ENCODE results near the gene DEPDC4.

GRCh38 chr12:100239589-100239988 is 27.3 kb downstream of the DEPDC4 start:
- TF ChIP-seq POLR2AphosphoS5 (IDR thresholded peaks at IDR 0.05; ENCODE audit: borderline replicate concordance, low read depth, low read length) = no peak
- TF ChIP-seq EZH2 (IDR thresholded peaks at IDR 0.05) = no peak
- TF ChIP-seq FOXP2 (optimal IDR thresholded peaks at IDR 0.05; ENCODE audit: control extremely low read depth, extremely low read length, insufficient read depth) = no peak

Data from SK-N-MC (cell line).